H1 (cell line): ENCODE results near the gene PIP5K1B. TPM values are rescaled to one million over a fixed set of nuclear protein-coding genes. Genes with fewer than 3 reads are reported as not detected.

Source experiments
- EGR1 ChIP-seq: IDR thresholded peaks from 2 replicates; pipeline ENCODE4 v1.6.1; 2011; ENCODE audit warnings: low read depth, low read length, borderline replicate concordance
- POLR2AphosphoS5 ChIP-seq: IDR thresholded peaks from 2 replicates; pipeline ENCODE4 v1.6.1; 2011; ENCODE audit warnings: low read depth, low read length
- RBBP5 ChIP-seq: IDR thresholded peaks from 2 replicates; pipeline ENCODE4 v1.7.1; 2012; ENCODE audit warnings: low read depth, mild to moderate bottlenecking, inconsistent platforms, low read length, moderate library complexity, borderline replicate concordance
- SIN3A ChIP-seq, 2 experiments: IDR thresholded peaks in 1 of 2; conservative IDR thresholded peaks in 1 of 2; 2 replicates each; pipeline ENCODE4 v1.6.1; 2011 to 2012; ENCODE audit warnings: low read length in 2 of 2, improper control_type of control experiment in 1 of 2, low read depth in 1 of 2, mild to moderate bottlenecking in 1 of 2
- TEAD4 ChIP-seq: IDR thresholded peaks from 2 replicates; pipeline ENCODE4 v1.6.1; 2012; ENCODE audit warnings: low read depth, low read length, inconsistent platforms, mixed read lengths
- polyA plus RNA-seq, 7 experiments: library from polyadenylated mRNA; depleted of rRNA in 3 of 7; stranded (reverse) in 5 of 7; unstranded in 2 of 7; fragments of >200 nt in 5 of 7; fragments of 200-250 nt in 2 of 7; gene quantifications; 1 replicate in 5 of 7; 2 replicates in 1 of 7; 4 replicates in 1 of 7; pipeline versions ENCODE4 v1.2.1 to v1.2.3, GENCODE V29; 2011 to 2013; ENCODE audit warnings: missing spikeins in 2 of 7, mixed read lengths in 2 of 7
- total RNA-seq: library from RNA; stranded (reverse); fragmentation: NEBNext Ultra II Directional; extraction: Animal tissue kit (Norgen Biotek cat#: 25700); gene quantifications from 2 replicates; pipeline ENCODE4 v1.2.1, GENCODE V29; 2021
- TF ChIP-seq, protein P1 (sequence below): fragments of 300-600 bp; sonication (generic); IDR thresholded peaks from 2 replicates; pipeline ENCODE4 v1.7.1; 2012; ENCODE audit warnings: low read length, moderate library complexity, mild to moderate bottlenecking, inconsistent platforms; ENCODE audit not compliant: insufficient replicate concordance

Gene PIP5K1B
- total and polyA plus RNA-seq, 2 of the 8 experiments (the other 6 are each of a cell fraction or from before 2014, with no cell fraction given) = 4.7 to 7.7 TPM

- TF ChIP-seq TEAD4 = no peak
- no peak for TF ChIP-seq RBBP5
- no peak for TF ChIP-seq SIN3A (conservative IDR thresholded peaks at IDR 0.05 in 1 of 2, IDR thresholded peaks at IDR 0.05 in 1 of 2; ENCODE audit: low read depth in 1 of 2, low read length in 2 of 2)
- TF ChIP-seq, protein P1, sequence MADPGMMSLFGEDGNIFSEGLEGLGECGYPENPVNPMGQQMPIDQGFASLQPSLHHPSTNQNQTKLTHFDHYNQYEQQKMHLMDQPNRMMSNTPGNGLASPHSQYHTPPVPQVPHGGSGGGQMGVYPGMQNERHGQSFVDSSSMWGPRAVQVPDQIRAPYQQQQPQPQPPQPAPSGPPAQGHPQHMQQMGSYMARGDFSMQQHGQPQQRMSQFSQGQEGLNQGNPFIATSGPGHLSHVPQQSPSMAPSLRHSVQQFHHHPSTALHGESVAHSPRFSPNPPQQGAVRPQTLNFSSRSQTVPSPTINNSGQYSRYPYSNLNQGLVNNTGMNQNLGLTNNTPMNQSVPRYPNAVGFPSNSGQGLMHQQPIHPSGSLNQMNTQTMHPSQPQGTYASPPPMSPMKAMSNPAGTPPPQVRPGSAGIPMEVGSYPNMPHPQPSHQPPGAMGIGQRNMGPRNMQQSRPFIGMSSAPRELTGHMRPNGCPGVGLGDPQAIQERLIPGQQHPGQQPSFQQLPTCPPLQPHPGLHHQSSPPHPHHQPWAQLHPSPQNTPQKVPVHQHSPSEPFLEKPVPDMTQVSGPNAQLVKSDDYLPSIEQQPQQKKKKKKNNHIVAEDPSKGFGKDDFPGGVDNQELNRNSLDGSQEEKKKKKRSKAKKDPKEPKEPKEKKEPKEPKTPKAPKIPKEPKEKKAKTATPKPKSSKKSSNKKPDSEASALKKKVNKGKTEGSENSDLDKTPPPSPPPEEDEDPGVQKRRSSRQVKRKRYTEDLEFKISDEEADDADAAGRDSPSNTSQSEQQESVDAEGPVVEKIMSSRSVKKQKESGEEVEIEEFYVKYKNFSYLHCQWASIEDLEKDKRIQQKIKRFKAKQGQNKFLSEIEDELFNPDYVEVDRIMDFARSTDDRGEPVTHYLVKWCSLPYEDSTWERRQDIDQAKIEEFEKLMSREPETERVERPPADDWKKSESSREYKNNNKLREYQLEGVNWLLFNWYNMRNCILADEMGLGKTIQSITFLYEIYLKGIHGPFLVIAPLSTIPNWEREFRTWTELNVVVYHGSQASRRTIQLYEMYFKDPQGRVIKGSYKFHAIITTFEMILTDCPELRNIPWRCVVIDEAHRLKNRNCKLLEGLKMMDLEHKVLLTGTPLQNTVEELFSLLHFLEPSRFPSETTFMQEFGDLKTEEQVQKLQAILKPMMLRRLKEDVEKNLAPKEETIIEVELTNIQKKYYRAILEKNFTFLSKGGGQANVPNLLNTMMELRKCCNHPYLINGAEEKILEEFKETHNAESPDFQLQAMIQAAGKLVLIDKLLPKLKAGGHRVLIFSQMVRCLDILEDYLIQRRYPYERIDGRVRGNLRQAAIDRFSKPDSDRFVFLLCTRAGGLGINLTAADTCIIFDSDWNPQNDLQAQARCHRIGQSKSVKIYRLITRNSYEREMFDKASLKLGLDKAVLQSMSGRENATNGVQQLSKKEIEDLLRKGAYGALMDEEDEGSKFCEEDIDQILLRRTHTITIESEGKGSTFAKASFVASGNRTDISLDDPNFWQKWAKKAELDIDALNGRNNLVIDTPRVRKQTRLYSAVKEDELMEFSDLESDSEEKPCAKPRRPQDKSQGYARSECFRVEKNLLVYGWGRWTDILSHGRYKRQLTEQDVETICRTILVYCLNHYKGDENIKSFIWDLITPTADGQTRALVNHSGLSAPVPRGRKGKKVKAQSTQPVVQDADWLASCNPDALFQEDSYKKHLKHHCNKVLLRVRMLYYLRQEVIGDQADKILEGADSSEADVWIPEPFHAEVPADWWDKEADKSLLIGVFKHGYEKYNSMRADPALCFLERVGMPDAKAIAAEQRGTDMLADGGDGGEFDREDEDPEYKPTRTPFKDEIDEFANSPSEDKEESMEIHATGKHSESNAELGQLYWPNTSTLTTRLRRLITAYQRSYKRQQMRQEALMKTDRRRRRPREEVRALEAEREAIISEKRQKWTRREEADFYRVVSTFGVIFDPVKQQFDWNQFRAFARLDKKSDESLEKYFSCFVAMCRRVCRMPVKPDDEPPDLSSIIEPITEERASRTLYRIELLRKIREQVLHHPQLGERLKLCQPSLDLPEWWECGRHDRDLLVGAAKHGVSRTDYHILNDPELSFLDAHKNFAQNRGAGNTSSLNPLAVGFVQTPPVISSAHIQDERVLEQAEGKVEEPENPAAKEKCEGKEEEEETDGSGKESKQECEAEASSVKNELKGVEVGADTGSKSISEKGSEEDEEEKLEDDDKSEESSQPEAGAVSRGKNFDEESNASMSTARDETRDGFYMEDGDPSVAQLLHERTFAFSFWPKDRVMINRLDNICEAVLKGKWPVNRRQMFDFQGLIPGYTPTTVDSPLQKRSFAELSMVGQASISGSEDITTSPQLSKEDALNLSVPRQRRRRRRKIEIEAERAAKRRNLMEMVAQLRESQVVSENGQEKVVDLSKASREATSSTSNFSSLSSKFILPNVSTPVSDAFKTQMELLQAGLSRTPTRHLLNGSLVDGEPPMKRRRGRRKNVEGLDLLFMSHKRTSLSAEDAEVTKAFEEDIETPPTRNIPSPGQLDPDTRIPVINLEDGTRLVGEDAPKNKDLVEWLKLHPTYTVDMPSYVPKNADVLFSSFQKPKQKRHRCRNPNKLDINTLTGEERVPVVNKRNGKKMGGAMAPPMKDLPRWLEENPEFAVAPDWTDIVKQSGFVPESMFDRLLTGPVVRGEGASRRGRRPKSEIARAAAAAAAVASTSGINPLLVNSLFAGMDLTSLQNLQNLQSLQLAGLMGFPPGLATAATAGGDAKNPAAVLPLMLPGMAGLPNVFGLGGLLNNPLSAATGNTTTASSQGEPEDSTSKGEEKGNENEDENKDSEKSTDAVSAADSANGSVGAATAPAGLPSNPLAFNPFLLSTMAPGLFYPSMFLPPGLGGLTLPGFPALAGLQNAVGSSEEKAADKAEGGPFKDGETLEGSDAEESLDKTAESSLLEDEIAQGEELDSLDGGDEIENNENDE = no peak
- TF ChIP-seq POLR2AphosphoS5 = no peak
- no peak for TF ChIP-seq EGR1
Observed at GRCh38 chr9:69018737-69019136, 313.7 kb downstream of the PIP5K1B start (continued).
